SK-N-SH (cell line): ENCODE data around the gene CBX8. TPM values are rescaled to one million over a fixed set of nuclear protein-coding genes. Genes with fewer than 3 reads are reported as not detected.
A peak's percentile ranks its signal among the peaks of the same experiment; 100 is the strongest.

Source experiments
- CTCF ChIA-PET: fragments of 300-600, 350-600 bp; formaldehyde crosslinking; extraction: SDS; loops from one replicate; lab custom pipeline; 2021; lab: Yijun Ruan, JAX
- POLR2A ChIA-PET: fragments of 350-600 bp; sonication (Branson Sonifier 250); formaldehyde crosslinking; extraction: SDS; loops from one replicate; lab custom pipeline; 2020; ENCODE audit warnings: antibody characterized with exemption, inconsistent platforms; lab: Yijun Ruan, JAX
- DNase-seq: peaks from one replicate; pipeline ENCODE4 v3.0.0; 2012
- H2AFZ ChIP-seq: fragments of 200-600 bp; sonication (generic); 2 replicates; pipeline ENCODE4 v1.8.1; 2016; ENCODE audit warnings: antibody characterized with exemption, mild to moderate bottlenecking, low read depth
- H3F3A ChIP-seq: fragments of 200-600 bp; sonication (generic); replicated peaks from 2 replicates; pipeline ENCODE3; 2016; ENCODE audit warnings: antibody characterized with exemption, mild to moderate bottlenecking; ENCODE audit not compliant: insufficient read depth
- H3K27ac ChIP-seq, 2 experiments: fragments of 200-500 bp in 1 of 2; fragments of 200-600 bp in 1 of 2; sonication (Bioruptor generic) in 1 of 2; sonication (generic), shearing (Covaris generic) in 1 of 2; 2 replicates each; pipeline versions ENCODE4 v1.5.1 to v1.6.1; 2014 to 2016; ENCODE audit warnings: low read depth in 2 of 2, inconsistent platforms in 1 of 2, low read length in 1 of 2, mild to moderate bottlenecking in 1 of 2, mixed read lengths in 1 of 2
- H3K27me3 ChIP-seq: fragments of 200-600 bp; sonication (generic), shearing (Covaris generic); 2 replicates; pipeline ENCODE4 v1.6.1; 2016; ENCODE audit warnings: mixed run types; ENCODE audit not compliant: insufficient read depth
- H3K36me3 ChIP-seq, 2 experiments: fragments of 200-500 bp in 1 of 2; fragments of 200-600 bp in 1 of 2; sonication (Bioruptor generic) in 1 of 2; sonication (generic) in 1 of 2; replicated peaks in 1 of 2; 2 replicates each; pipeline versions ENCODE3 to v1.5.1; 2014 to 2016; ENCODE audit warnings: low read length in 1 of 2, mild to moderate bottlenecking in 1 of 2; ENCODE audit not compliant: insufficient read depth in 2 of 2, control insufficient read depth in 1 of 2
- H3K4me1 ChIP-seq, 2 experiments: fragments of 200-500 bp in 1 of 2; fragments of 200-600 bp in 1 of 2; sonication (Bioruptor generic) in 1 of 2; sonication (generic), shearing (Covaris generic) in 1 of 2; 2 replicates each; pipeline versions ENCODE4 v1.5.1 to v1.6.1; 2014 to 2016; ENCODE audit warnings: low read depth in 1 of 2, low read length in 1 of 2, mixed run types in 1 of 2; ENCODE audit not compliant: insufficient read depth in 2 of 2, control insufficient read depth in 1 of 2
- H3K4me2 ChIP-seq: fragments of 200-600 bp; sonication (generic), shearing (Covaris generic); 2 replicates; pipeline ENCODE4 v1.6.1; 2017; ENCODE audit warnings: mixed run types
- H3K4me3 ChIP-seq, 2 experiments: fragments of 200-500 bp in 1 of 2; fragments of 200-600 bp in 1 of 2; sonication (Bioruptor generic) in 1 of 2; sonication (generic), shearing (Covaris generic) in 1 of 2; 2 replicates each; pipeline versions ENCODE4 v1.5.1 to v1.8.1; 2014 to 2016; ENCODE audit warnings: low read depth in 2 of 2, inconsistent platforms in 1 of 2, low read length in 1 of 2, mild to moderate bottlenecking in 1 of 2, mixed read lengths in 1 of 2, moderate library complexity in 1 of 2
- H3K79me2 ChIP-seq: fragments of 200-600 bp; sonication (generic); 2 replicates; pipeline ENCODE4 v1.8.1; 2017; ENCODE audit warnings: mild to moderate bottlenecking; ENCODE audit not compliant: insufficient read depth
- H3K9ac ChIP-seq: fragments of 200-600 bp; sonication (generic); 2 replicates; pipeline ENCODE4 v1.6.1; 2017; ENCODE audit warnings: mixed run types
- H3K9me2 ChIP-seq: fragments of 200-600 bp; sonication (generic); 2 replicates; pipeline ENCODE4 v1.6.1; 2017; ENCODE audit warnings: mixed run types
- H3K9me3 ChIP-seq: fragments of 200-600 bp; sonication (generic); 2 replicates; pipeline ENCODE4 v1.6.1; 2017; ENCODE audit warnings: mixed run types, mild to moderate bottlenecking, moderate library complexity
- H4K20me1 ChIP-seq: fragments of 200-600 bp; sonication (generic); 2 replicates; pipeline ENCODE4 v1.6.1; 2017; ENCODE audit warnings: mild to moderate bottlenecking, mixed run types; ENCODE audit not compliant: insufficient read depth
- CHD2 ChIP-seq: fragments of 150-350 bp; IDR thresholded peaks from 2 replicates; pipeline ENCODE4 v1.6.1; 2018; ENCODE audit warnings: low read length; ENCODE audit not compliant: partially characterized antibody
- ELF1 ChIP-seq: IDR thresholded peaks from 2 replicates; pipeline ENCODE4 v1.4.0; 2012
- EZH2phosphoT487 ChIP-seq: fragments of 200-600 bp; sonication (generic); IDR thresholded peaks from 2 replicates; pipeline ENCODE4 v1.6.1; 2017; ENCODE audit warnings: low read depth, mixed run types, mild to moderate bottlenecking, antibody characterized with exemption, moderate library complexity, borderline replicate concordance
- FOXJ3 ChIP-seq: sonication (generic); formaldehyde crosslinking; IDR thresholded peaks from 2 replicates; pipeline ENCODE4 v1.5.1; 2020; ENCODE audit warnings: mild to moderate bottlenecking, missing genetic modification reagents
- FOXM1 ChIP-seq: IDR thresholded peaks from 2 replicates; pipeline ENCODE4 v1.4.0; 2012; ENCODE audit warnings: low read depth, mild to moderate bottlenecking
- GABPA ChIP-seq: IDR thresholded peaks from 2 replicates; pipeline ENCODE4 v1.4.0; 2012; ENCODE audit warnings: low read depth, mild to moderate bottlenecking
- GATA2 ChIP-seq: sonication (generic); formaldehyde crosslinking; IDR thresholded peaks from 2 replicates; pipeline ENCODE4 v1.5.0; 2020; ENCODE audit warnings: mild to moderate bottlenecking, missing genetic modification reagents
- IRF3 ChIP-seq: fragments of 150-350 bp; IDR thresholded peaks from 2 replicates; pipeline ENCODE4 v1.6.1; 2016; ENCODE audit warnings: mild to moderate bottlenecking, low read depth, low read length
- JUND ChIP-seq: IDR thresholded peaks from 2 replicates; pipeline ENCODE4 v1.4.0; 2012
- PBX3 ChIP-seq: IDR thresholded peaks from 2 replicates; pipeline ENCODE4; 2012
- RAD21 ChIP-seq: IDR thresholded peaks from 2 replicates; pipeline ENCODE4 v1.6.1; 2012; ENCODE audit warnings: mild to moderate bottlenecking, low read length
- REST ChIP-seq: IDR thresholded peaks from 2 replicates; pipeline ENCODE4 v1.6.1; 2012; ENCODE audit warnings: mild to moderate bottlenecking, low read depth, low read length, moderate library complexity
- RFX5 ChIP-seq: IDR thresholded peaks from 2 replicates; pipeline ENCODE4 v1.6.1; 2012; ENCODE audit warnings: mild to moderate bottlenecking, improper control_type of control experiment, low read length
- RXRA ChIP-seq: IDR thresholded peaks from 2 replicates; pipeline ENCODE4 v1.4.0; 2012; ENCODE audit warnings: low read depth, mild to moderate bottlenecking, borderline replicate concordance
- TEAD4 ChIP-seq: IDR thresholded peaks from 2 replicates; pipeline ENCODE4 v1.4.0; 2012; ENCODE audit warnings: mild to moderate bottlenecking, borderline replicate concordance; ENCODE audit not compliant: insufficient read depth
- WGBS: methylation state at CpG from one replicate; pipeline ENCODE4 v1.1.6; 2017; ENCODE audit warnings: low lambda C conversion rate; 5-methylcytosine and 5-hydroxymethylcytosine counted together
- polyA plus RNA-seq, 3 experiments: library from polyadenylated mRNA; depleted of rRNA; stranded (reverse); fragments of >200 nt; gene quantifications; 2 replicates each; pipeline ENCODE4 v1.2.3, GENCODE V29; 2012

Gene CBX8
- polyA plus RNA-seq, 1 of the 3 experiments (the other 2 are of a cell fraction), result 2.9 TPM

- peak overlapping the region in 1 of 2 experiments; percentile 47; a peak in 2 of 4 replicates for H3K4me3 ChIP-seq
Measured at GRCh38 chr17:79812353-79813258, 15.7 kb upstream of the CBX8 start.

More at GRCh38 chr17:79812353-79813258, 15.7 kb upstream of the CBX8 start:
- POLR2A ChIA-PET, result interaction anchor here (0.9 to 6.3 kb wide), 8 partner anchors 16 to 77 kb away, joined by 3 to 93 read pairs (median 4); partner anchors contain the start of genes CBX4 and CBX8
- Histone ChIP-seq H3K27ac (peak overlapping the region in 1 of 2 experiments; percentile 90; a peak in 2 of 4 replicates), H3K9ac (no peak overlapping the region), H3K36me3 (no peaks in the 10 kb centered on the region), H3K79me2 (no peaks in the 10 kb centered on the region), H4K20me1 (no peaks in the 10 kb centered on the region), H3F3A (peaks cover 19% of the 10 kb centered on the region), H3K27me3 (peaks cover 23% of the 10 kb centered on the region)
- whole genome bisulfite sequencing, result 78% methylated on average over 64 of the region's 72 CpGs
- TF ChIP-seq RXRA (no peak), FOXM1 (no peak), REST (no peak), FOXJ3 (no peak), CHD2 (no peak), TEAD4 (no peak), GABPA (no peak), RAD21 (no peak), GATA2 (CRISPR knock-in tag) (no peak), EZH2phosphoT487 (no peak), RFX5 (no peak), IRF3 (no peak), PBX3 (no peak), JUND (no peak), ELF1 (no peak)
- TF ChIP-seq, all 33 proteins: peak for 0
- Histone ChIP-seq H3K9me2 (no peaks in the 10 kb centered on the region), H3K4me2 (peak overlapping the region; percentile 100; the same call in 1 of the 2 replicates), H3K4me1 (peaks cover 15 to 41% of the 10 kb centered on the region in 2 experiments), H3K9me3 (no peaks in the 10 kb centered on the region), H2AFZ (peak overlapping the region; percentile 72; the same call in 1 of the 2 replicates)
- CTCF ChIA-PET, result interaction anchor here (0.8 to 14.7 kb wide), 19 partner anchors 7 to 220 kb away, joined by 3 to 274 read pairs (median 7); partner anchors contain the start of genes CBX2, CBX4 and CBX8
- DNase-seq, result peak; percentile 48
